NCI-H510A (cell line): ENCODE results near the gene PROKR2.

Source experiments
- DNase-seq: peaks from one replicate; lab custom pipeline; 2025; lab: John Stamatoyannopoulos, UW

Gene PROKR2

DNA sequence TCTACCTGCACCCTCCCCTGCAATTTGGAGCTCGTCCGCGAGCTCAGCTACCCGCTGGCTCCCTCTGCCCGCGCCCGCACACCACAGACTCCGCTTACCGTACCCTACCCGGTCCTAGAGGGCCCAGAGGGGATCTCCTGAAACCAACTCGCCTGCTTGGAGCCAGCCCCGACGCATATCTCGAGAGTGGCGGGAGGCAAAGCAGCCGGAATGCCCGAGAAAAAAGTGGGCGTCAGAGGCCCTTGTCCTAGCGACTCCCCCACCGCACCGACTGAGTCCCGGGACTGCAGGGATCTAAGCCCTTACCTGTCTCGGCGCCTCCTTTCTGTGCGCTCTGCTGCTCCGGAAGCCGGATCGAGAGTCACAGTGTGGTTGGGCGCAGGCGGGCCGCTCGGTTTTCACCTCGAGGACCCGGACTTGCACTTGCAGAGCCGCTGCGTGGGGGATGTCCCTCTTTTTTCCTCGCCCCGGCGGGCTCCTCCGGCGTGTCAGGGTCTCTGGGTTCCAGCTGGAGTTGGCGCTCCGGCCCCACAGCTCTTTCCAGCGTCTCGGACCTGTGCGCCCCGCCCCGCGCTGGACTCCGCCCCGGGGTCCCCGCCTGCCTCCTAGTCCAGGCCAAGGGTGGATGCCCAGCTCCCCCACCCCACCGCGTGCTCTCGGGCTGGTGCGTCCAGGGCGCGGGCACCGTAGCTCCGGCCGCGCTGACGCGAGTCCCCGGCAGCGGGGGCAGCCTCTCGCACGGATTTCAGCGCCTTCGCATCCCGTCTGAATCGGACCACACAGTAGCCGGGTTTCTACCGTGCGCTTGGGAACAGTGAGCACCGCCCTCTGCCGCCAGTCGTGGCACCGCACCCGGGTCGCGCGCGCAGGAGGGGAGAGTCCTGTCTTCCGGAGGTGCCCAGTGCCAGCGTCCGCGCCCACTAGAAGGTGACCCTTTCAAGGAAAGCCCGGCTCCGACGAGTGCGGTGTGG, at the start of gene PROKR2:
Gene PROKR2, minus strand, starts transcription at position 767 of the 971 bp plus-strand sequence. CDS start 2,585 bp downstream, outside the sequence.
- DNase-seq: peak; percentile 70

DNA sequence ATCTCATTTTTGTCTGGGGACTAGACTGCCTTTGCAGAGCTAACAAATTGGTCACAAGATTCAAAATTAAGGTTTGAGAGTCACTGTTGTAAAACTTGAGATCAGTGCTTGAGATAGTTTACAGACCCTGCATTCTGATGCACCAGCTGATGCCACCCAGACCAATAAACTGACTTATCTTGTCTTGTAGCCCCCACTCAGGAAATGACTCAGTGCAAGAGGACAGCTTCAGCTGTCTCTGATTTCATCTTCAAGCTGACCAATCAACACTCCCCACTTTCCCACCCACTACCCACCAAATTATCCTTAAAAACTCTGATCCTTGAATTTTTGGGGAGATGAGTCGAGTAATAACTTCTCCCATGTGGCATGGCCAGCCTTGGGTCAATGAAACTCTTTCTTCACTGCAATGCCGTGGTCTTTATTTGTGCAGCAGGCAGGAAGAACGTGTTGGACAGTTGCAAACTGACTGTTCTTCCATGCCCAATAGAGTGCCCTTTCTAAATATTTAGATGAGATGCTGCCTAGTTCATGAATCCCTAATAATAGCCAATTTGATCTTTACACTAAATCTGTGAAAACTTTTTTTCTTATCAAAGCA, 48.3 kb upstream of the PROKR2 start:
- DNase-seq: no peak

DNA sequence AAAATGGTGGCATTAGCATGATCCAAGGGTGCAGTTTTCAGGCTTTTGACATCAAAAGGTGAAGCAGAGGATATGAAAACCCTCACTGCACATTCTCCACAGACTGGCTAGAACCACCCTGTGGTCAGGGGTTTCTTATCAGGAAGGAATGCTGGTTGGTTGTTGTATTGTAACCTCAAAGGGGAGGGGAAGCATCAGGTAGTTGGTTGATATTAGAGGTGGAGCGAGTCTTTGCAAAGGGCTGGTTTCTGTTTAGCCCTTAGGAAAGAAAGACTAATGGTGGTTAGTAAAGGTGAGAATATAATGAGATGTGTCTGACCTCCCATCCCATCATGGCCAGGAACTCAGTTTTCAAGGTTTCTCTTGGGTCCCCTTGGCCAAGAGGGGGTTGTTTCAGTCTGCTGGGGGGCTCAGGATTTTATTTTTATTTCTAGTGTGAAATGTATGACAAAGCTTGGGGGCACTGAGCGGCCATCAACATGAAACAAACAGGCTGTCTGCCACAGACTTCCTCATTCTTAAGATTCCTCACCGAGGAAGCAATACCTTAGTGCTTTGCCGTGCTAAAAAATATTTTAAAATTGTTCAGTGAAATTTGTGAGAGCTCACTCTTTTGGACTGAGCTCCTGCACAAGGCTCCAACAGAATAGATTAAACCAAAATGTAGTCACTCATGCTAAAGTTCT, 47.5 kb upstream of the PROKR2 start:
- DNase-seq: no peak

DNA sequence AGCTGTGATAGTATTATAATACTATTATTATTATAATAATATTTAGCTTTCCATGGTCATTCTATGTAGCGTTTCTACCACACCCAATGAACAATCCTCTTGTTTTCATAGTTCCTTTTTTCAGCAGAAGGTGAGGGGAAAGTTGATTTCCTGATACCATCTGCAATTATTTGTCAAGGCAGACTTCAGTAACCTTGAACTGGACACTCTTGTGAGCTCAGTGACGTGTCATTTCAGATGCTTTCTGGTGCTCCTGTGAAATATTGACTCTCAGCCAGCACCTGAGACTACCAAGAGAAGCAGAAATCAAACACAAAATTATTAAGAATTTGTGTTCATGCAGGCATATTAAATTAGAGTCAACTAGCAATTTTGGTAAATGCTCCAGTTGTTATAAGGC, 46.0 kb upstream of the PROKR2 start:
- no peak for DNase-seq

DNA sequence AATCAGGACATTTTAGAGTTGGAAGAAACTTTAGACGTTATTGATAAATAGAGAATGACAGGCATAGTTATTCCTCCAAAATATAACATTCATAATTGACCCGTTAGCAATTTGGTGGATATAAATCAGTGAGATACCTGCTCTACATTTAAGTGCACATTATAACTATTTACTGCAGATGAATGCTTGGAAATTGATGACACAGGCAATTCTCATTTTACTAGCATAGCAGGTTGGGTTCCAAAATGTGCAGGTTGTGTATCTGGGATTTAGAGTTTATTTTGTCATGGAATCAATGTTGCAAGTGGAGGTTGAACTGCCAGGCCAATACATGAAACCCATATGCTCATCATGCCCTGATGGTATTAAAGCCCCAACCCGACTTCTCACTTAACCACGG, 44.4 kb upstream of the PROKR2 start:
- DNase-seq: no peak

DNA sequence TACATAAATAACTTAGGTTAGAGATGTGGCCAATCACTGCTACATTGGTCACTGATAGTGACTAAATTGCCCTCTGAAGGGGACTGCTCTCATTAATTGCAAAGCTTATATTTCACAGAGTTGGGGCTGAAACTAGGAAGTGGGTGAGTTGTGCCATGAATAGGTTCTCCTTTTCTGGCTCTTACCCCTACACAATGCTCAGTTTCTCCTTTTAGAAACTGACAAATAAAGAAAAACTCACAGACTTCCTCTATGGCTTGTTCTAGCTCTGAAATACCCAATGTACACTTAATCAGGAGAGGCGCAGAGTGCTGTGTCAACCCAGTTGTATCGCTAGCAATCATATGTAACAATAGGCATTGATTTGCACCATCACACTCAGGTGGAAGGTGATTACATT, 41.2 kb upstream of the PROKR2 start:
- no peak for DNase-seq

DNA sequence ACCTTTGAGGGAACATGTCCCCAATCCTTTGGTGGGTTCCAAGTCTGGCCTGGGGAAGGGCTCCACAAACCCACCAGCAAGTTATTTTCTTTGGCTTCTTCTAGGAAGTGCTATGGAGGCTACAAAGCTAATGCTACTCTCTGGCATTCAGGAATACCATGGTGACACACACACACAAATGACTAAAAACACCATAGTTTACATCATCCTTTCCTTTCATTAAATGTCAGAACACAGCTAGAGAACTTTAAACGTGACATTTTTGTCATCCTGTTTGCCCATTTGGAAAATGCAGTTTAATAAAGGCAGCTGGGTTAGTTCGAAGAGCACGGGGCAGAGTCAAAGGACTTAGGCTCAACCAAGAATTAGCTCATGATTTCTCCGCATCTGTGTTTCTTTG, 40.2 kb upstream of the PROKR2 start:
- no peak for DNase-seq

DNA sequence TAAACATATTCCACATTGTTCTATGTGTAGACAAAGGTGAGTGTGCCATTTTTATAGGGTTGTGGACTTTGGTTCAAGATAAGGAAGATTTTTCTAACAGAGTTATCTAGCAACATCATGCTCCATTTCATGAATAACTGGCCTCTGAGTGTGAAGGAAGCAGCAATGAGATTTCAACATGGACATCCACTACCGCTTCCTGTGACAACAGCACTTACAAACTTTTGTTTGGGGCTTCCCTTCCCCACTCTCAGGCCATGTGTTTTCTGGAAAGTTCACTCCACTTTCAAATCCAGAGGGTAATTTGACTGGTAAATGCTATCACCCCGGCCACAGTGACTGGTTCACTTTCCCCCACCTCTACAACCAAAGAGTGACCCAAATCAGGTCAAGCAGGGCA, 38.1 kb upstream of the PROKR2 start:
- DNase-seq: no peak

DNA sequence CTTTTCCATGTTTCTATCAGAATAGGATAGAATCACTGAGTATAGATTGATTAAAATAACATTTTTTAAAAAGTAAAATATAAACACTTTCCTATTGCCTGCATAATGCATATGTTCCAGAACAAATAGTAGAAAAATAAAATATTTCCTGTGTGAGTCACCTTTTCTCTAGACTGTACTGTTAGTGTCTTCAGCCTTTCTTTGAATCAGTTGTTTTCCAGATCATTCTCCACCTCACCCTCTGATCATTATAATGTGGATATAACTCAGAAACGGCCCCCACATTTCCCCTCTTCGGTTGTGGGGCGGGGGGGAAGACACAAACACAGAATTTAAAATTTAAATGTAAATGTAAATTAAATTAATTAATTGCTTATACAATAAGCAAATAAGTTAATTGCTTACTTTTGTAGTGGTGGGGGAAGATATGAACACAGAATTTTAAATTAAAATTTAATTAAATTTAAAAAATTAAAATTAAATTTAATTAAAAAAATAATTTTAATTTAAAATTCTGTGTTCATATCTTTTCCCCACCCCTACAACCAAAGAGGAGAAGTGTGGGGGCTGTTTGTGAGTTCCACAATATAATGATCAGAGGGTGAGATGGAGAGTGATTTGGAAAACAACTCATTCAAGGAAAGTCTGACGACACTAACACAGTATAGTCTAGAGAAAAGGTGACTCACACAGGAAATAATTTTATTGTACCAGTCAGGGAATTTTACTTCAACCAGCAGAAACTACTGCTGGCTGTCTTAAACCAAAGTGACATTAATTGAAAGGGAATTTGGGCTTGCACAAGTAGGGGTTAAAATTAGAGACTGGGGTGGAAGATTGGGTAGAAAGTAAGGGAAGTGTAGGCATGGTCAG, 37.1 kb upstream of the PROKR2 start:
- DNase-seq: no peak

DNA sequence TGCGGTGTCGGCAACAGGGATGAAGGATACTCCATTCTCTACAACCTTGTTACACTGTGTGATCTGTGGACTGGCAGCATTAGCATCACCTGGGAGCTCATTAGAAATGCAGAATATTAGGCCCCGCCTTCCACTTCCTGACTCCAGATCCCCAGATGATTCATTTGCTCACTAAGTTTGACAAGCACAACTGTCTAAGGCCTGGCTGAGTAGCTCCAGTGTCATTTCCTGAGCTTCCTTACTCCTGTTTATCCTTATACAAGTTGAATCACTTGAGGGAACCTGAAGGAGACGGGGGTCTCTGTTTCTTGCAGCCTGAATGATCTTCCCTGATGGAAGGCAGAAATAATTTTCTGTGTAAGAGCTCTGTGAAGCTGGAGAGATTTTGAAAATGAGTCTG, 32.7 kb upstream of the PROKR2 start:
- no peak for DNase-seq

DNA sequence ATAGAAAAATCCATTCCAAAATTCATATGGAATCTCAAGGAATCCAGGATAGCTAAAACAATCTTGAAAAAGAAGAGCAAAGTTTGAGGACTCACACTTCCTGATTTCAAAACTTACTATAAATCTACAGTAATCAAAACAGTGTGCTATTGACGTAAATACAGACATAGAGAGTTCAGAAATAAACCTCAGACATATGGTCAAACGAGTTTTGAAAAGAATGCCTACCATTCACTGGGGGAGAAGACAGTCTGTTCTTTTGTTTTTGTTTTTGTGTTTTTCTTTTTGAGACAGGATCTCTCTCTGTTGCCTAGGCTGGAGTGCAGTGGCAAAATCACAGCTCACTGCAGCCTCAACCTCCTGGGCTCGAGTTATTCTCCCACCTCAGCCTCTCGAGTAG, 25.3 kb upstream of the PROKR2 start:
- no peak for DNase-seq

DNA sequence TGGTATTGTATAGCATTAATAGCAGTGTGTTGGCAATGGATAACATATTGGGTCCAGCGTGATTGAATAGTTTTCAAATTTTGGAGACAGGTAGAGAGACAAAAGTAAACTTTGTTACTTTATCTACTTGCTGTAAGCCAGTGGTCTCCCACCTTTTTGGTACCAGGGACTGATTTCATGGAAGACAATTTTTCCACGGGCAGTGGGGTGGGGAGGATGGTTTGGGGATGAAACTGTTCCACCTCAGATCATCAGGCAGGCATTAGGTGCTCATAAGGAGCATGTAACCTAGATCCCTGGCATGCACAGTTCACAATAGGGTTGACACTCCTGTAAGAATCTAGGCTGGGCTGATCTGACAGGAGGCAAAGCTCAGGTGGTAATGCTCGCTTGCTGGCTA, 14.6 kb upstream of the PROKR2 start:
- no peak for DNase-seq

DNA sequence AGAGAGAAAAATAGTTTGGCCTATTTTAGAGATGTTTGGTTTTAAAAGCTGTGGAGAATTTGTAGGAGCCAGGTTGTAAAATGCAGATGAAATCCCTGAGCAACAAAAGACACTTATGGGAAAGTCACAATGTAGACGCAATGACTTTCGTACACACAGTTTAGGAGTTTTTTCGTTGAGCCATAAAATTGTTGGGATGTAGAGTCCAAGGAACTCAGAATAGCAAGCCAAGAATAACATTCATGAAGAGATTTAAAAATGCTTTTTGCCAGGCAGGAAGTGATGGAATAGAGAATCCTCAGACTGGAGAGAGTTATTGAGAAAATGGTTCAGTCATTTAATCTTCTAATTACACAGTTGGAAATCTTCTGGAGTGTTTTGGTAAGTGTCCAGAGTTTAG, 11.5 kb upstream of the PROKR2 start:
- no peak for DNase-seq

DNA sequence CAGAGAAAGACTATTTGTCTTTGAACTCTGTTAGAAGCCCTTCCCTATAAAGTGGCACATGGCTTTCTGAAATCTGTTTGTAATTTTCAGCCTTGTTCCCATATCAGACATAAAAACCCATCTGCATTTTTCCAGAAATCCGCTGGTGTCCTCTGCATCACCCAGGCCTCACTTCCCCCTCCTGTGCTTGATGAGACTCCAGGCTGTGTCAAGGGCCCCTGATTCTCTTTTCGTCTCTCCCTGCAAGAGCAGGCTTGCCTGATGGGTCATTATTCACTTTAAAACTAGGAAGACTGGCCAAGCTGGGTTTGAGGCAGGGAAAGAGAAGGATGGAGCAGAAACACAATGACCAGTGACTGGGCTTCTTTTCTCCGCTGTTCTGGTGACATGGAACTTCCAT, 10.6 kb upstream of the PROKR2 start:
- DNase-seq: no peak

DNA sequence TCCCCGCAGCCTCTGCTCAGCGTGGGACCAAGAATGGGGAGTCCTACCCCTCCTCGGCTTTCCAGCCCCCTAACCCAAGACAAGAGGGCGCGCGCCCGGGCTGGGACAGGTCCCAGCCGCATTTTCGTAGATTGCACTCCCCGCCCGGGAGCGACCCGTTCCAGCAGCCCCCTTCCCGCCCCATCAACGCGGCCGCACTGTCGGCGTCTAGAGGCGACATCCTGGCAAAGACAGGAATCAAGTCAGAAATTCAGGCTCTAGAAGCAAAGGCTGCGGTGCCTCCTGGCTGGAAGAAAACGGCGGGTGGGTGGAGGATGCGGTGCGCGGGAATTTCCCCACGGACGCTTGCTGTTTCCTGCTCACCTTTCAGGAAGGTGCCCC, 957 bp downstream of the PROKR2 start:
- DNase-seq: no peak

DNA sequence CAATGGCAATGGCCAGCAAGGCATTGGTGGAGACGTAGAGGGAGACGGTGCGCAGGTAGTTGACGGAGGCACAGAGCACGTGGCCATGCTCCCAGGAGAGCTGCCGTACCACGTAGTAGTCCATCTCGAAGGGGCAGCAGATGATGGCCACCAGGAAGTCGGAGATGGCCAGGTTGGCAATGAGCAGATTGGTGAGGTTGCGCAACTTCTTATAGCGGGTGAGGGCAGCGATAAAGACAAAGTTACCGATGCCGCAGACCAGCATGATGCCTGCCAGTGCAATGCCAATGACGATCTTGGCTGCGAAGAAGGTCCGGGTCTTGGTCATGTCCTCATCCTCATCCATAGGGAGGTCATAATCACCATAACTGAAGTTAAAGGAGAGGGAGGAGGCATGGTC, 2.8 kb downstream of the PROKR2 start:
- DNase-seq: no peak

DNA sequence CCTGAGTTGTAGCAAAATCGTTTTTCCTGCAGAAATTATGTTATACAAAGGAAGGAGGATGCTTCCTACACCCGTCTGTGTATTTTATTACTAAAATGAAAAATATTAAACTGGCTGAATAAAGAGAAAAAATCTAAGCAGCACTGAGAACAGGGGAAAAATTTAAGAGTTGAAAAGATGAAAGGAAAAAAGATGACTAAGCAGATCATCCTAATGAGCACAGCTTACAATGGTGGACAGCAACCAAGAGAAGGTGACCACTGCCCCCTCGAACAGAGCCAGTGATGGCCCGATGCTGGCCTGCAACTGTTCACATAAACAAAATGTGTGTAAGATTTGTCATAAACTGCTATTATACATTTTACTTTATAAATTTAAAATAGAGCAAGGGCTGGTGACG, 4.2 kb downstream of the PROKR2 start:
- no peak for DNase-seq

DNA sequence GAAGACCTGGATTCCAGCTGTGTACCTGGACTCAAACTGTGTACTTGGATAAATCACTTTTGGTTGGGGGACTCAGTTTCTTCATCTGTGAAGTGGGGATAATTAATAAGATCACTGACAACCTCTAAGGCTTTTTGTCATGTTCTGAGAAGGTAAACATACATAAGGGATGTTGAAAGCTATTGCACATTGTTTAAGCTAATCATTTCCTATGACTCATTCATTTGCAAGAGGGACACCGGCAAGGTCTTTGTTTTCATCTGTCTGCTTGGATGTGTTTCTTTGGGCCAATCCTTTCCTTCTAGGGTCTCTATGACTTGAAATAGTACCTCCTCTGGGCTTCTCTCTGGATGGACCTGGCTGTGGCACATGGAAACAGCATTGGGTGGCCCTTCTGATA, 6.8 kb downstream of the PROKR2 start:
- DNase-seq: no peak

DNA sequence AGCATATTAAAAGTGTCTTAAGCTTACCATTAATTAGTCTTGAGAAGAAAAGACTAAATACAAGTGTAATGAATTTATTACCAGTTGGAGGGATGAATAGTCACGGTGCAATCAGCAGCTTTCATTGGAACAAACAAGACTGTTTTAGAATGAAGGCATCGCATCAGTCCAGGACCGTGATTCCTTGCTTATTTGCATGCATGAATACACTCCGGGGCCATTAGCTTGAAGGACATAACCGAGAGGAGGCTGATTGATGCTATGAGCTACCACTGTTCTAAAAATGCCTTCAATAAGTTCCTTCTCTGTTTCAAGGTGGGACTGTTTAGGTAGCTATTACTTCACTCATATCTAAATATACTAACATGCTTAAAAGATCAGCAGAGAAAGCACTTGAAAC, 17.9 kb downstream of the PROKR2 start:
- DNase-seq: no peak

DNA sequence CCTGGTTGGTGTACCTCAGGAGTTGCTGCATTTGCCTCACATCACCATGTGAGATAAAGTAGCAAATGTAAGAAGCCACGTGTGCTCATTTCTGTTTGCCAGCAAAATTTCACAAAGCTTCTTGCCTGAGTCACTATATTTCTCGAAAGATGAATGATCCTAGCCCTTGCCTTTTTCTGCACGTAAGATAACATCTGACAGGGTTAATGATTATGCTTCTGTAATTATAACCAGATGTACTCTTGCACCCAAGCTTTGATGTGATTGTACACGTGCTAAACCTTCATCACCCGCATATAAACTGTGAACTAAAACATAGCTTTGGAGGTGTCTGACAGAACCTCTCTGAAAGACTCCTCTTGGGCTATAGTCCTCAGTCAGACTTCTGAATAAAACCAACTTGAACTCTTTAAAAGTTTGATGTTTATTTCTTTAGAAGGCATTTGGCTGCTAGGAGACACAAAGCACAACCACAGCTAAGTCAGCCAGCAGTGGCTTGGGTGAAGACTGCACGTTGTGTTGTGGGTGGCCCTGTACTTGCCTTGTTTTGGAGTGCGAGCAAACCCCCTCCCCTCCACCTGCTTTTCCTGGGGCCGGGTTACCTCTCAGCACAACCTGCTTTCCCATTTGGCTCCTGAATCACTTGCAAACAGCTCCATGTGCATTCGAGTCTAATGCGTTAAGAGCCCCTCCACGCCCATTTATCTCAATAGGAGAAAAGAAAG, 19.3 kb downstream of the PROKR2 start:
- no peak for DNase-seq

DNA sequence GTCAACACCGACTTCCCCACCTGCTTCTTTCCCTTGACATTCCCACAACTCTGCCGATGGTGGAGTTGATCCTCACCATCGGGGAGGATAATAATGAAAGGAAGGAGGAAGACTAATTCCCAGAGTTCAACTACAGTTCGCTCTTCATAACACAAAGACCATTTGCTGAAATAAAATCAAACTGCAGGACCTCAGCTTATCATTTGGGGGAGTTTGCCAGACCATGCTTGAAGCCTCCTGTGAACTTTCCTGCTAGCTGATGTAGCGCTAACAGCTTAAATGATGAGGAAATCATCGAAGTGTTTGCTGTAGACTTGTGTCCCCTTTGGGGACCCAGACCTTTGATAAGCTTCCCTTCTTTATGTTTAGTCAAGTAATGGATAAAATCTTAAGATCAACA, 26.2 kb downstream of the PROKR2 start:
- no peak for DNase-seq
